SH-SY5Y (cell line): Measurements from ENCODE around the gene CPLANE2.

Experiments
- GATA2 ChIP-seq: IDR thresholded peaks from 2 replicates; pipeline ENCODE4 v1.6.1; 2011; ENCODE audit warnings: mild to moderate bottlenecking, low read depth, low read length
- GATA3 ChIP-seq: IDR thresholded peaks from 2 replicates; pipeline ENCODE4 v1.6.1; 2011; ENCODE audit warnings: low read depth, mild to moderate bottlenecking, low read length, moderate library complexity

DNA sequence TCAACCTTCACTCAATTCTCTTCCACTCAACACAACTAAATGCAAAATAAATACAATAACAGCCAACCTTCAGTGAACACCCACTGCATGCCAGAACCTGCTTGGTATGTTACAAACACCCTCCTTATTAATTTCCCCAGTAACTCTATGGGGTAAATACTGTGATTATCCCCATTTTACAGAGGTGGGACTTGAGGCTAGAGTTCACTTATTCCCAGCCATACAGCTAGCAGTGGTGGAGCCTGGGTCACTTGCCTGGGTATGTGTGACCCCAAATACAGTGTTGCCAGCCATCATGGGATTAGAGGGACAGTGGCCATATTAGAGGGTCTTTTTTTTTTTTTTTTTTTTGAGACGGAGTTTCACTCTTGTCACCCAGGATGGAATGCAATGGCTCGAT, 1.6 kb downstream of the CPLANE2 start:
- no peak for TF ChIP-seq GATA2
- no peak for TF ChIP-seq GATA3
